ENCODE measurements around the gene PREB. TPM values are rescaled to one million over a fixed set of nuclear protein-coding genes. Genes with fewer than 3 reads are reported as not detected.

Gene PREB
- total and polyA plus RNA-seq, 2 of the 13 experiments (the other 11 are each of a cell fraction or from before 2014, with no cell fraction given) = 112 to 192 TPM

GRCh38 chr2:27171351-27171848 is 37.0 kb upstream of the PREB start (continued):
- TF ChIP-seq PRMT3 (CRISPR knock-in tag; IDR thresholded peaks at IDR 0.05; ENCODE audit: borderline replicate concordance, low read depth) (no peak), ZNF550 (CRISPR knock-in tag; IDR thresholded peaks at IDR 0.05; ENCODE audit: borderline replicate concordance) (no peak), MYNN (CRISPR knock-in tag; IDR thresholded peaks at IDR 0.05; ENCODE audit: low read depth) (peak; percentile 41; the same call in 1 of the 2 replicates), ZBTB7B (CRISPR knock-in tag; IDR thresholded peaks at IDR 0.05) (0 out of 2 replicates have a peak, but pooled peaks have one; percentile 23), ZNF136 (CRISPR knock-in tag; IDR thresholded peaks at IDR 0.05; ENCODE audit: low read depth) (0 out of 2 replicates have a peak, but pooled peaks have one; percentile 41), ZNF766 (CRISPR knock-in tag; IDR thresholded peaks at IDR 0.05; ENCODE audit: borderline replicate concordance) (no peak), HMG20B (CRISPR knock-in tag; conservative IDR thresholded peaks at IDR 0.05) (peak; percentile 70; the same call in 1 of the 2 replicates), NR0B2 (CRISPR knock-in tag; IDR thresholded peaks at IDR 0.05) (no peak), MNT (IDR thresholded peaks at IDR 0.05) (peak; percentile 53), ZNF629 (CRISPR knock-in tag; conservative IDR thresholded peaks at IDR 0.05) (peak; percentile 35; the same call in 1 of the 2 replicates), TBL1XR1 (IDR thresholded peaks at IDR 0.05; ENCODE audit: borderline replicate concordance, low read length, partially characterized antibody) (peak; percentile 35), SSRP1 (CRISPR knock-in tag; IDR thresholded peaks at IDR 0.05) (peak; percentile 82), NAIF1 (CRISPR knock-in tag; IDR thresholded peaks at IDR 0.05; ENCODE audit: borderline replicate concordance) (no peak), THAP11 (CRISPR knock-in tag; IDR thresholded peaks at IDR 0.05) (peak; percentile 86), CEBPZ (IDR thresholded peaks at IDR 0.05; ENCODE audit: low read length) (no peak), TEAD3 (CRISPR knock-in tag; optimal IDR thresholded peaks at IDR 0.05; ENCODE audit: borderline replicate concordance) (peak; percentile 86), ZNF276 (CRISPR knock-in tag; IDR thresholded peaks at IDR 0.05; ENCODE audit: low read depth) (no peak), IRF2 (CRISPR knock-in tag; IDR thresholded peaks at IDR 0.05) (peak; percentile 96), PLSCR1 (CRISPR knock-in tag; IDR thresholded peaks at IDR 0.05; ENCODE audit: borderline replicate concordance) (no peak), TBP (CRISPR knock-in tag; IDR thresholded peaks at IDR 0.05) (no peak), GABPA (IDR thresholded peaks at IDR 0.05; ENCODE audit: low read depth, low read length) (no peak), GABPA (CRISPR knock-in tag; IDR thresholded peaks at IDR 0.05; ENCODE audit: low read depth) (peak; percentile 60; the same call in 1 of the 2 replicates), RARA (CRISPR knock-in tag; IDR thresholded peaks at IDR 0.05) (peak; percentile 97), ZNF33A (CRISPR knock-in tag; IDR thresholded peaks at IDR 0.05; ENCODE audit: borderline replicate concordance) (peak; percentile 67; the same call in 1 of the 2 replicates)

Measured in HepG2 (cell line).